HFFc6 (cell line): ENCODE measurements around the gene KIF7. TPM values are rescaled to one million over a fixed set of nuclear protein-coding genes. Genes with fewer than 3 reads are reported as not detected.

ENCODE experiments used
- DNase-seq: peaks from one replicate; pipeline ENCODE4 v3.0.0-alpha.2; 2018
- H3K27ac Mint-ChIP-seq: 2 replicates; pipeline ENCODE4 v1.8.0; 2020; ENCODE audit warnings: mild to moderate bottlenecking, mixed read lengths
- H3K27me3 Mint-ChIP-seq: 2 replicates; pipeline ENCODE4 v1.8.0; 2021; ENCODE audit warnings: mild to moderate bottlenecking, moderate library complexity, mixed read lengths; ENCODE audit not compliant: insufficient read depth
- H3K36me3 Mint-ChIP-seq: 2 replicates; pipeline ENCODE4 v1.8.0; 2021; ENCODE audit warnings: low read depth, mixed read lengths
- H3K4me1 Mint-ChIP-seq: 2 replicates; pipeline ENCODE4 v1.8.0; 2020; ENCODE audit warnings: low read depth, mixed read lengths
- H3K4me3 Mint-ChIP-seq: 2 replicates; pipeline ENCODE4 v1.8.0; 2020; ENCODE audit warnings: mild to moderate bottlenecking, moderate library complexity, mixed read lengths
- H3K9me3 Mint-ChIP-seq: 2 replicates; pipeline ENCODE4 v1.8.0; 2020; ENCODE audit warnings: mild to moderate bottlenecking, mixed read lengths
- CTCF ChIP-seq: fragments of 200-600 bp; sonication (generic); IDR thresholded peaks from 2 replicates; pipeline ENCODE4 v1.5.0; 2021; ENCODE audit warnings: antibody characterized with exemption, mild to moderate bottlenecking
- total RNA-seq, 6 experiments: library from RNA; stranded (reverse); fragmentation: NEBNext Ultra II Directional; extraction: Animal tissue kit (Norgen Biotek cat#: 25700); gene quantifications; 2 replicates in 1 of 6; 3 replicates in 5 of 6; pipeline ENCODE4 v1.2.3, GENCODE V29; 2021

Gene KIF7
- total RNA-seq, 6 experiments from 2014 or later = 21.9 to 27.3 (median 24.5) TPM

GRCh38 chr15:89623165-89623564 lies 32.1 kb downstream of the KIF7 start:
- H3K27me3 Mint-ChIP-seq = peaks cover 6% of the 10 kb centered on the region
- H3K4me1 Mint-ChIP-seq = peaks cover 13% of the 10 kb centered on the region
- no peak overlapping the region; the same call in 1 of the 2 replicates for H3K27ac Mint-ChIP-seq
- TF ChIP-seq CTCF = no peak
- H3K4me3 Mint-ChIP-seq = no peak overlapping the region
- H3K9me3 Mint-ChIP-seq = no peaks in the 10 kb centered on the region
- H3K36me3 Mint-ChIP-seq = peaks cover 54% of the 10 kb centered on the region
- DNase-seq = no peak

GRCh38 chr15:89621547-89621946 lies 33.7 kb downstream of the KIF7 start:
- H3K36me3 Mint-ChIP-seq = peaks cover 48% of the 10 kb centered on the region; the same call in 1 of the 2 replicates
- TF ChIP-seq CTCF = no peak
- H3K4me1 Mint-ChIP-seq = peaks cover 13% of the 10 kb centered on the region
- no peaks in the 10 kb centered on the region for H3K9me3 Mint-ChIP-seq
- DNase-seq = no peak
- peaks cover 6% of the 10 kb centered on the region for H3K27me3 Mint-ChIP-seq
- no peak overlapping the region for H3K4me3 Mint-ChIP-seq
- H3K27ac Mint-ChIP-seq = 0 out of 2 replicates have a peak overlapping the region, but pooled peaks have one; percentile 43

GRCh38 chr15:89616228-89616627 lies 39.0 kb downstream of the KIF7 start:
- peaks cover 41% of the 10 kb centered on the region for H3K36me3 Mint-ChIP-seq
- peaks cover 6% of the 10 kb centered on the region; the same call in 1 of the 2 replicates for H3K27me3 Mint-ChIP-seq
- H3K4me1 Mint-ChIP-seq = no peaks in the 10 kb centered on the region
- TF ChIP-seq CTCF = no peak
- H3K9me3 Mint-ChIP-seq = peaks cover 13% of the 10 kb centered on the region; the same call in 1 of the 2 replicates
- DNase-seq = no peak
- no peak overlapping the region for H3K4me3 Mint-ChIP-seq
- no peak overlapping the region for H3K27ac Mint-ChIP-seq

GRCh38 chr15:89615135-89615534 lies 40.1 kb downstream of the KIF7 start:
- peaks cover 50% of the 10 kb centered on the region for H3K36me3 Mint-ChIP-seq
- H3K27ac Mint-ChIP-seq = no peak overlapping the region
- H3K27me3 Mint-ChIP-seq = peaks cover 4% of the 10 kb centered on the region; the same call in 1 of the 2 replicates
- no peak overlapping the region for H3K4me3 Mint-ChIP-seq
- TF ChIP-seq CTCF = no peak
- H3K4me1 Mint-ChIP-seq = no peaks in the 10 kb centered on the region
- DNase-seq = no peak
- H3K9me3 Mint-ChIP-seq = peaks cover 14% of the 10 kb centered on the region; the same call in 1 of the 2 replicates

- H3K36me3 Mint-ChIP-seq = peaks cover 57% of the 10 kb centered on the region
- no peak for DNase-seq
- TF ChIP-seq CTCF = no peak
- no peaks in the 10 kb centered on the region for H3K4me1 Mint-ChIP-seq
- H3K27me3 Mint-ChIP-seq = no peaks in the 10 kb centered on the region
- no peak overlapping the region for H3K4me3 Mint-ChIP-seq
- peaks cover 14% of the 10 kb centered on the region; the same call in 1 of the 2 replicates for H3K9me3 Mint-ChIP-seq
- no peak overlapping the region for H3K27ac Mint-ChIP-seq
Measured at GRCh38 chr15:89614164-89614563, 41.1 kb downstream of the KIF7 start.
